HCT116 (cell line): ENCODE measurements around the gene RAPGEF2. TPM values are rescaled to one million over a fixed set of nuclear protein-coding genes. Genes with fewer than 3 reads are reported as not detected.

Experiments
- ATAC-seq: fragments of 200-7000 bp; cut with Tn5 transposase; 2 replicates; pipeline ENCODE4 v1.9.1; 2020; ENCODE audit warnings: mild to moderate bottlenecking, moderate library complexity
- BruUV-seq: library from RNA; stranded (reverse); fragments of 400-500 nt; replicated peaks from 2 replicates; lab custom pipeline; 2021; lab: Mats Ljungman, UMichigan
- CTCF ChIA-PET: fragments of 300-600 bp; sonication (Branson Sonifier 250); formaldehyde crosslinking; loops from one replicate; lab custom pipeline; 2021; ENCODE audit warnings: antibody characterized with exemption; lab: Charles Lee
- POLR2A ChIA-PET: fragments of 300-600, 350-600 bp; sonication (Branson Sonifier 250); formaldehyde crosslinking; loops from one replicate; lab custom pipeline; 2021; ENCODE audit warnings: antibody characterized with exemption; lab: Charles Lee
- RAD21 ChIA-PET, 2 experiments: fragments of 300-600 bp; sonication (Branson Sonifier 250); formaldehyde crosslinking; loops; one replicate each; lab custom pipeline; 2023; ENCODE audit warnings: low total read pairs in 2 of 2; ENCODE audit not compliant: uncharacterized antibody in 2 of 2, unreplicated experiment in 2 of 2, low non-redundant PET in 1 of 2; lab: Charles Lee
- DNase-seq: peaks from one replicate; pipeline ENCODE4 v3.0.0-alpha.2; 2010; ENCODE audit warnings: low read depth, low spot score
- H2AFZ ChIP-seq: fragments of 200-600 bp; shearing (Covaris generic), sonication (generic); 2 replicates; pipeline ENCODE4 v1.6.1; 2017; ENCODE audit warnings: low read depth, mixed run types, mixed read lengths, antibody characterized with exemption, low read length; ENCODE audit not compliant: poor library complexity, severe bottlenecking
- H3K27ac ChIP-seq: 2 replicates; pipeline ENCODE4 v1.5.1; 2012; ENCODE audit warnings: low read depth, low read length
- H3K27me3 ChIP-seq: fragments of 200-600 bp; sonication (generic); 2 replicates; pipeline ENCODE4 v1.6.1; 2016; ENCODE audit warnings: mixed run types, low read length, mixed read lengths; ENCODE audit not compliant: insufficient read depth
- H3K36me3 ChIP-seq, 2 experiments: fragments of 200-500 bp in 1 of 2; fragments of 200-600 bp in 1 of 2; sonication (Bioruptor generic) in 1 of 2; sonication (generic) in 1 of 2; 2 replicates each; pipeline versions ENCODE4 v1.5.1 to v1.6.1; 2014 to 2016; ENCODE audit warnings: low read length in 2 of 2, inconsistent platforms in 1 of 2, mixed read lengths in 1 of 2, mixed run types in 1 of 2; ENCODE audit not compliant: insufficient read depth in 2 of 2, control insufficient read depth in 1 of 2
- H3K4me1 ChIP-seq, 2 experiments: fragments of 200-600 bp in 1 of 2; sonication (generic) in 1 of 2; 2 replicates each; pipeline versions ENCODE4 v1.5.1 to v1.6.1; 2012 to 2017; ENCODE audit warnings: low read length in 2 of 2, inconsistent platforms in 1 of 2, mild to moderate bottlenecking in 1 of 2, mixed read lengths in 1 of 2, mixed run types in 1 of 2, moderate library complexity in 1 of 2; ENCODE audit not compliant: insufficient read depth in 2 of 2, control insufficient read depth in 1 of 2
- H3K4me2 ChIP-seq: fragments of 200-600 bp; sonication (generic); 2 replicates; pipeline ENCODE4 v1.6.1; 2017; ENCODE audit warnings: mixed run types, low read length, mixed read lengths
- H3K4me3 ChIP-seq, 2 experiments: fragments of 200-600 bp in 1 of 2; sonication (generic) in 1 of 2; replicated peaks in 1 of 2; 2 replicates each; pipeline ENCODE4 v1.5.1; 2011 to 2016; ENCODE audit warnings: low read length in 2 of 2, control low read depth in 1 of 2, low read depth in 1 of 2, mild to moderate bottlenecking in 1 of 2, mixed read lengths in 1 of 2, mixed run types in 1 of 2
- H3K79me2 ChIP-seq: fragments of 200-600 bp; sonication (generic); 2 replicates; pipeline ENCODE4 v1.6.1; 2017; ENCODE audit warnings: mild to moderate bottlenecking, mixed run types, low read length, moderate library complexity, mixed read lengths; ENCODE audit not compliant: insufficient read depth
- H3K9ac ChIP-seq: fragments of 200-600 bp; sonication (generic); 2 replicates; pipeline ENCODE4 v1.6.1; 2016; ENCODE audit warnings: low read length, mixed read lengths
- H3K9me2 ChIP-seq: fragments of 200-600 bp; sonication (generic), shearing (Covaris generic); 2 replicates; pipeline ENCODE4 v1.6.1; 2017; ENCODE audit warnings: mixed run types, mild to moderate bottlenecking, moderate library complexity; ENCODE audit not compliant: insufficient read depth
- H3K9me3 ChIP-seq, 2 experiments: fragments of 200-500 bp in 1 of 2; fragments of 200-600 bp in 1 of 2; sonication (Bioruptor generic) in 1 of 2; sonication (generic) in 1 of 2; 2 replicates each; pipeline ENCODE4 v1.6.1; 2014 to 2017; ENCODE audit warnings: low read length in 2 of 2, mixed read lengths in 2 of 2, inconsistent platforms in 1 of 2, low read depth in 1 of 2, mild to moderate bottlenecking in 1 of 2, mixed run types in 1 of 2, moderate library complexity in 1 of 2; ENCODE audit not compliant: control insufficient read depth in 1 of 2, insufficient read depth in 1 of 2
- H4K20me1 ChIP-seq: fragments of 200-600 bp; sonication (generic), shearing (Covaris generic); 2 replicates; pipeline ENCODE4 v1.6.1; 2017; ENCODE audit warnings: mixed run types, mild to moderate bottlenecking, moderate library complexity; ENCODE audit not compliant: insufficient read depth
- CBX3 ChIP-seq: IDR thresholded peaks from 2 replicates; pipeline ENCODE4 v1.6.1; 2012; ENCODE audit warnings: low read depth
- CTCF ChIP-seq, 3 experiments: fragments of 200-600 bp in 1 of 3; sonication (generic) in 1 of 3; IDR thresholded peaks in 2 of 3; conservative IDR thresholded peaks in 1 of 3; 2 replicates each; pipeline ENCODE4 v1.5.1; 2012 to 2017; ENCODE audit warnings: low read depth in 2 of 3, low read length in 2 of 3, antibody characterized with exemption in 1 of 3, borderline replicate concordance in 1 of 3, control low read depth in 1 of 3, mild to moderate bottlenecking in 1 of 3, mixed read lengths in 1 of 3, mixed run types in 1 of 3, moderate library complexity in 1 of 3; ENCODE audit not compliant: insufficient read depth in 1 of 3
- EGR1 ChIP-seq: IDR thresholded peaks from 2 replicates; pipeline ENCODE4 v1.6.1; 2012; ENCODE audit warnings: low read depth
- ELF1 ChIP-seq: IDR thresholded peaks from 2 replicates; pipeline ENCODE4 v1.6.1; 2012; ENCODE audit warnings: low read depth, borderline replicate concordance
- FOSL1 ChIP-seq: IDR thresholded peaks from 2 replicates; pipeline ENCODE4 v1.6.1; 2012; ENCODE audit warnings: low read depth
- JUND ChIP-seq: IDR thresholded peaks from 2 replicates; pipeline ENCODE4 v1.6.1; 2012
- MAX ChIP-seq: IDR thresholded peaks from 2 replicates; pipeline ENCODE4 v1.6.1; 2012
- POLR2A ChIP-seq: IDR thresholded peaks from 2 replicates; pipeline ENCODE4 v1.7.0; 2011; ENCODE audit warnings: borderline replicate concordance; ENCODE audit not compliant: insufficient read depth, insufficient read length; ENCODE audit errors: extremely low read depth
- POLR2AphosphoS5 ChIP-seq: IDR thresholded peaks from 2 replicates; pipeline ENCODE4 v1.6.1; 2011; ENCODE audit warnings: mild to moderate bottlenecking, low read depth, low read length, moderate library complexity
- RAD21 ChIP-seq: IDR thresholded peaks from 2 replicates; pipeline ENCODE4 v1.6.1; 2012; ENCODE audit warnings: low read depth, mild to moderate bottlenecking
- SIN3A ChIP-seq: IDR thresholded peaks from 2 replicates; pipeline ENCODE4 v1.6.1; 2012; ENCODE audit warnings: low read depth
- TCF7L2 ChIP-seq: IDR thresholded peaks from 2 replicates; pipeline ENCODE4 v1.7.0; 2011; ENCODE audit warnings: borderline replicate concordance, inconsistent platforms; ENCODE audit not compliant: insufficient read depth, insufficient read length; ENCODE audit errors: extremely low read depth
- ZNF274 ChIP-seq: fragments of 200-500 bp; sonication (Bioruptor generic); IDR thresholded peaks from 2 replicates; pipeline ENCODE4 v1.6.1; 2014; ENCODE audit warnings: mild to moderate bottlenecking, low read depth, low read length, inconsistent platforms
- intact Hi-C: fragments of 100-400 bp; cut with micrococcal nuclease; formaldehyde crosslinking; loops from 2 replicates; pipeline ENCODE4 v1.10.0; 2022
- total RNA-seq: library from RNA; stranded (reverse); gene quantifications from one replicate; pipeline ENCODE4 v1.2.1, GENCODE V29; 2021; ENCODE audit not compliant: unreplicated experiment
- TF ChIP-seq, protein P1 (sequence below): IDR thresholded peaks from 2 replicates; pipeline ENCODE4 v1.6.1; 2011; ENCODE audit warnings: mild to moderate bottlenecking, low read length, moderate library complexity; ENCODE audit not compliant: insufficient replicate concordance; ENCODE audit errors: extremely low read depth

The RAPGEF2 gene
- total RNA-seq, 1 experiment from 2014 or later = 21.2 TPM

DNA sequence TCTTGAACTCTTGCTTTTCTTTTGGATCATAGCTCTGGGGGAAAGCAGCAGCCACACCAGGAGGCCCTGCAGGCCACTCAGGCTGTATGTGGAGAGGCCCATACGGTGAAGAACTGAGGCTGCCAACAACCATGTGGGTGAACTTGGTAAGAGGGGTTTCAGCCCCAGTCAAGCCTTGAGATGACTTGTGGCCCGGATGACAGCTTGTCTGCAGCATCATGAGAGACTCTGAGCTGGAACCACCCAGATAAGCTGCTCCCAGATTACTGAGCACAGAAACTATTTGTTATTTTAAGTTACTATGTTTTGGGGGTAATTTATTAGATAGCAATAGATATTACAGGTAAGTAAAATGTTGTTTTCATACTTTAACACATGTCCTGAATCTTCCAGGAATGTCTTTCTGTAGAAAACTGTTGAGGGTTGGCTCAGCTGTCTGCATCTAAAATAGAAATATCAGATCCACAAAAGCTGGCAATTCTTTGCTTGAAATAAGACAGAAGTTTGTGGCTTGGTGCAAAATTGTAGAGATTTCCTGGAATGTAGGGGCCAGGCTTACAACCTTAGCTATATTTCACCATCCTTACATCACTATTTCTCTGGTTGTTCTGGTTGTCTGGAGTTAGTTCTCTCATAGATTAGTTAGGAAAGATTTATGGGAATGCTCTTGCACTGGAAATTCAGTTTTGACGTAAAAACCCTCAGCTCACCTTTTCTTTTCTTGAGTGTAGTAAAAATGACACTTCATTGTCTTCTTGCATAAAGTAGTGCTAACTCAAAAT lies 272.1 kb downstream of the RAPGEF2 start:
- no peak overlapping the region for H3K4me3 ChIP-seq
- BruUV-seq = no TSS peak
- no peaks in the 10 kb centered on the region for H3K9me3 ChIP-seq
- no peaks in the 10 kb centered on the region for H4K20me1 ChIP-seq
- H3K27ac ChIP-seq = no peak overlapping the region
- H2AFZ ChIP-seq = no peak overlapping the region
- no peaks in the 10 kb centered on the region for H3K4me1 ChIP-seq
- ChIA-PET POLR2A (no interaction called here), CTCF (no interaction called here), RAD21 (no interaction called here)
- ATAC-seq = no peak
- DNase-seq = no peak
- TF ChIP-seq POLR2AphosphoS5 (no peak), TCF7L2 (no peak), CBX3 (no peak), RAD21 (no peak), EGR1 (no peak)
- TF ChIP-seq, all 23 proteins: peak for 0
- H3K4me2 ChIP-seq = no peak overlapping the region
- intact Hi-C loops = no loop called here
- no peaks in the 10 kb centered on the region for H3K27me3 ChIP-seq
- H3K36me3 ChIP-seq = no peaks in the 10 kb centered on the region
- no peaks in the 10 kb centered on the region for H3K9me2 ChIP-seq
- H3K79me2 ChIP-seq = no peaks in the 10 kb centered on the region
- H3K9ac ChIP-seq = no peak overlapping the region

DNA sequence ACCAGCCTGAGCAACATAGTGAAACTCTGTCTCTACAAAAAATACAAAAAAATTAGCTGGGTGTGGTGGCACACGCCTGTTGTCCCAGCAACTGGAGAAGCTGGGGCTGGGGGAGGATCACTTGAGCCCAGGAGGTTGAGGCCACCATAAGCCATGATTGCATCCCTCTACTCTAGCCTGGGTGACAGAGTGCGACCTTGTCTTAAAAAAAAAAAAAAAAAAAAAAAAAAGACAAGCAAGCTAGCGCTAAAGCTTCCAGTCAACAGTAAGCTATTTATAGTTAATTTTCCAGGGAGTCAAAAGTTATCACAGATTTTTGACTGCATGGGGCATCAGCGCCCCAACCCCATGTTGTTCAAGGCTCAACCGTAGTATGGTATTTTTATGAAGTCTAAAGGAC lies 273.4 kb downstream of the RAPGEF2 start:
- CTCF ChIA-PET = interaction anchor here (1.1 kb wide), 1 partner anchor 80 kb away, joined by 3 read pairs; no protein-coding TSS in a partner anchor
- Histone ChIP-seq H3K4me1 (no peaks in the 10 kb centered on the region), H2AFZ (no peak overlapping the region), H3K4me3 (no peak overlapping the region), H3K9ac (no peak overlapping the region), H4K20me1 (no peaks in the 10 kb centered on the region), H3K9me2 (no peaks in the 10 kb centered on the region), H3K27me3 (no peaks in the 10 kb centered on the region), H3K79me2 (no peaks in the 10 kb centered on the region), H3K27ac (no peak overlapping the region), H3K9me3 (no peaks in the 10 kb centered on the region), H3K4me2 (no peak overlapping the region), H3K36me3 (no peaks in the 10 kb centered on the region)
- TF ChIP-seq, protein P1, sequence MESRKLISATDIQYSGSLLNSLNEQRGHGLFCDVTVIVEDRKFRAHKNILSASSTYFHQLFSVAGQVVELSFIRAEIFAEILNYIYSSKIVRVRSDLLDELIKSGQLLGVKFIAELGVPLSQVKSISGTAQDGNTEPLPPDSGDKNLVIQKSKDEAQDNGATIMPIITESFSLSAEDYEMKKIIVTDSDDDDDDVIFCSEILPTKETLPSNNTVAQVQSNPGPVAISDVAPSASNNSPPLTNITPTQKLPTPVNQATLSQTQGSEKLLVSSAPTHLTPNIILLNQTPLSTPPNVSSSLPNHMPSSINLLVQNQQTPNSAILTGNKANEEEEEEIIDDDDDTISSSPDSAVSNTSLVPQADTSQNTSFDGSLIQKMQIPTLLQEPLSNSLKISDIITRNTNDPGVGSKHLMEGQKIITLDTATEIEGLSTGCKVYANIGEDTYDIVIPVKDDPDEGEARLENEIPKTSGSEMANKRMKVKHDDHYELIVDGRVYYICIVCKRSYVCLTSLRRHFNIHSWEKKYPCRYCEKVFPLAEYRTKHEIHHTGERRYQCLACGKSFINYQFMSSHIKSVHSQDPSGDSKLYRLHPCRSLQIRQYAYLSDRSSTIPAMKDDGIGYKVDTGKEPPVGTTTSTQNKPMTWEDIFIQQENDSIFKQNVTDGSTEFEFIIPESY = no peak
- TF ChIP-seq EGR1 (no peak), JUND (no peak), CTCF (IDR thresholded peaks at IDR 0.05 in 2 of 3, conservative IDR thresholded peaks at IDR 0.05 in 1 of 3; ENCODE audit: borderline replicate concordance in 1 of 3, insufficient read depth in 1 of 3, low read depth in 2 of 3, low read length in 2 of 3) (no peak), ZNF274 (no peak), POLR2AphosphoS5 (no peak), MAX (no peak), FOSL1 (no peak), POLR2A (no peak), SIN3A (no peak), ELF1 (no peak)
- DNase-seq = no peak
- RAD21 ChIA-PET = no interaction called here
- ATAC-seq = no peak
- intact Hi-C loops = no loop called here
- no TSS peak for BruUV-seq
- POLR2A ChIA-PET = no interaction called here
